Measurements from ENCODE around the gene GTPBP2.

Gene GTPBP2

DNA sequence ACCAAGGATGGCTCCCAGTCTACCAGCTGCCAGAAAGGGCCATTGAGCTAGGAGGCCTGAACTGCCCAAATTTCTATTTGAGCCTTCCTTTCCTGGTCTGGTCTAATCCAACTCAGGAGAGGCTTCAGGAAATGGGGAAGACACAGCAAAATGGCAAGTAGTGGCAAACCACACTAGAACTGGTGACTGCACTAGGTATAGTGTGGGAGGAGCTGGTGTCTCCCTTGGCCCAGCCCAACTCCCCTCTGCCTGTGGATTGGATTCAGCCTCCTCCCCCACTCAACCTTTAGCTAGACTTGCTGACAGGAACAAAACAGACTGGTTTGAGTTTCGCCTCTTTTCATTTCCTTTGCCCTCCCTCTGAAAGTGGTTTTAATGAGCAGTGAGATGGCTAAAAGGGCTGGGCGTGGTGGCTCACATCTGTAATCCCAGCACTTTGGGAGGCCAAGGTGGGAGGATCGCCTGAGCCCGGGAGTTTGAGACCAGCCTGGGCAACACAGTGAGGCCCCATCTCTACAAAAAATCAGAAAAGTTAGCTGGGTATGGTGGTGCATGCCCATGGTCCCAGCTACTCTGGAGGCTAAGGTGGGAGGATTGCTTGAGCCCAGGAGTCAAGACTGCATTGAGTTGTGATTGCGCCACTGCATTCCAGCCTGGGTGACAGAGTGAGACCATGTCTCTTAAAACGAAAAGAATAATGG lies 41.0 kb upstream of the GTPBP2 start (continued):
- TF ChIP-seq PATZ1 (tag by site-specific recombination; IDR thresholded peaks at IDR 0.05) (0 out of 2 replicates have a peak, but pooled peaks have one; percentile 22), KLF8 (tag by site-specific recombination; IDR thresholded peaks at IDR 0.05) (no peak), ZFP69B (tag by site-specific recombination; IDR thresholded peaks at IDR 0.05) (no peak), ZNF76 (tag by site-specific recombination; IDR thresholded peaks at IDR 0.05; ENCODE audit: borderline replicate concordance, low read depth) (no peak), ZBTB1 (tag by site-specific recombination; IDR thresholded peaks at IDR 0.05) (no peak), GLIS2 (tag by site-specific recombination; IDR thresholded peaks at IDR 0.05) (no peak), ZNF223 (tag by site-specific recombination; IDR thresholded peaks at IDR 0.05) (no peak)

GRCh38 chr6:43669050-43669921 lies 40.2 kb upstream of the GTPBP2 start:
- ChIA-PET CTCF (interaction anchor here (0.6 to 7.2 kb wide), 22 partner anchors 9 to 410 kb away, joined by 3 to 101 read pairs (median 4); partner anchors contain the start of genes MRPS18A, RSPH9 and VEGFA), POLR2A (interaction anchor here (0.7 to 4.6 kb wide), 9 partner anchors 14 to 342 kb away, joined by 3 to 36 read pairs (median 3); partner anchors contain the start of genes GTPBP2, MRPS18A and VEGFA)
- no peak overlapping the region; the same call in 1 of the 2 replicates for H3K27ac ChIP-seq (ENCODE audit: extremely low read depth, low read depth, low read length)
- H3K4me3 ChIP-seq (ENCODE audit: low read depth, low read length): no peak overlapping the region
- H3K36me3 ChIP-seq (ENCODE audit: control insufficient read depth in 2 of 2, insufficient read depth in 1 of 2, low read length in 2 of 2): peaks cover 3 to 39% of the 10 kb centered on the region in 2 experiments; a peak in 2 of 3 replicates
- H3K9me3 ChIP-seq (ENCODE audit: control insufficient read depth, insufficient read depth, low read depth, low read length): no peaks in the 10 kb centered on the region
- H3K4me1 ChIP-seq (ENCODE audit: control insufficient read depth, insufficient read depth, low read length): peaks cover 3% of the 10 kb centered on the region; the same call in 1 of the 2 replicates
- TF ChIP-seq ZNF776 (tag by site-specific recombination; IDR thresholded peaks at IDR 0.05; ENCODE audit: borderline replicate concordance) (no peak), ZNF645 (tag by site-specific recombination; IDR thresholded peaks at IDR 0.05) (no peak), ZSCAN30 (tag by site-specific recombination; IDR thresholded peaks at IDR 0.05) (no peak), ZNF18 (tag by site-specific recombination; IDR thresholded peaks at IDR 0.05) (no peak), ZNF48 (tag by site-specific recombination; IDR thresholded peaks at IDR 0.05) (no peak), EGR2 (tag by site-specific recombination; IDR thresholded peaks at IDR 0.05; ENCODE audit: low read depth) (peak; percentile 47), BCL11B (tag by site-specific recombination; IDR thresholded peaks at IDR 0.05; ENCODE audit: low read depth) (no peak), ZFHX2 (tag by site-specific recombination; conservative IDR thresholded peaks at IDR 0.05) (peak; percentile 78)
- TF ChIP-seq, protein P1, sequence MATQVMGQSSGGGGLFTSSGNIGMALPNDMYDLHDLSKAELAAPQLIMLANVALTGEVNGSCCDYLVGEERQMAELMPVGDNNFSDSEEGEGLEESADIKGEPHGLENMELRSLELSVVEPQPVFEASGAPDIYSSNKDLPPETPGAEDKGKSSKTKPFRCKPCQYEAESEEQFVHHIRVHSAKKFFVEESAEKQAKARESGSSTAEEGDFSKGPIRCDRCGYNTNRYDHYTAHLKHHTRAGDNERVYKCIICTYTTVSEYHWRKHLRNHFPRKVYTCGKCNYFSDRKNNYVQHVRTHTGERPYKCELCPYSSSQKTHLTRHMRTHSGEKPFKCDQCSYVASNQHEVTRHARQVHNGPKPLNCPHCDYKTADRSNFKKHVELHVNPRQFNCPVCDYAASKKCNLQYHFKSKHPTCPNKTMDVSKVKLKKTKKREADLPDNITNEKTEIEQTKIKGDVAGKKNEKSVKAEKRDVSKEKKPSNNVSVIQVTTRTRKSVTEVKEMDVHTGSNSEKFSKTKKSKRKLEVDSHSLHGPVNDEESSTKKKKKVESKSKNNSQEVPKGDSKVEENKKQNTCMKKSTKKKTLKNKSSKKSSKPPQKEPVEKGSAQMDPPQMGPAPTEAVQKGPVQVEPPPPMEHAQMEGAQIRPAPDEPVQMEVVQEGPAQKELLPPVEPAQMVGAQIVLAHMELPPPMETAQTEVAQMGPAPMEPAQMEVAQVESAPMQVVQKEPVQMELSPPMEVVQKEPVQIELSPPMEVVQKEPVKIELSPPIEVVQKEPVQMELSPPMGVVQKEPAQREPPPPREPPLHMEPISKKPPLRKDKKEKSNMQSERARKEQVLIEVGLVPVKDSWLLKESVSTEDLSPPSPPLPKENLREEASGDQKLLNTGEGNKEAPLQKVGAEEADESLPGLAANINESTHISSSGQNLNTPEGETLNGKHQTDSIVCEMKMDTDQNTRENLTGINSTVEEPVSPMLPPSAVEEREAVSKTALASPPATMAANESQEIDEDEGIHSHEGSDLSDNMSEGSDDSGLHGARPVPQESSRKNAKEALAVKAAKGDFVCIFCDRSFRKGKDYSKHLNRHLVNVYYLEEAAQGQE (tag by site-specific recombination; IDR thresholded peaks at IDR 0.05): peak; percentile 87
- TF ChIP-seq, protein P2, sequence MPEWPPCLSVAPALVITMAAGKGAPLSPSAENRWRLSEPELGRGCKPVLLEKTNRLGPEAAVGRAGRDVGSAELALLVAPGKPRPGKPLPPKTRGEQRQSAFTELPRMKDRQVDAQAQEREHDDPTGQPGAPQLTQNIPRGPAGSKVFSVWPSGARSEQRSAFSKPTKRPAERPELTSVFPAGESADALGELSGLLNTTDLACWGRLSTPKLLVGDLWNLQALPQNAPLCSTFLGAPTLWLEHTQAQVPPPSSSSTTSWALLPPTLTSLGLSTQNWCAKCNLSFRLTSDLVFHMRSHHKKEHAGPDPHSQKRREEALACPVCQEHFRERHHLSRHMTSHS (tag by site-specific recombination; IDR thresholded peaks at IDR 0.05): no peak
- TF ChIP-seq, protein P3, sequence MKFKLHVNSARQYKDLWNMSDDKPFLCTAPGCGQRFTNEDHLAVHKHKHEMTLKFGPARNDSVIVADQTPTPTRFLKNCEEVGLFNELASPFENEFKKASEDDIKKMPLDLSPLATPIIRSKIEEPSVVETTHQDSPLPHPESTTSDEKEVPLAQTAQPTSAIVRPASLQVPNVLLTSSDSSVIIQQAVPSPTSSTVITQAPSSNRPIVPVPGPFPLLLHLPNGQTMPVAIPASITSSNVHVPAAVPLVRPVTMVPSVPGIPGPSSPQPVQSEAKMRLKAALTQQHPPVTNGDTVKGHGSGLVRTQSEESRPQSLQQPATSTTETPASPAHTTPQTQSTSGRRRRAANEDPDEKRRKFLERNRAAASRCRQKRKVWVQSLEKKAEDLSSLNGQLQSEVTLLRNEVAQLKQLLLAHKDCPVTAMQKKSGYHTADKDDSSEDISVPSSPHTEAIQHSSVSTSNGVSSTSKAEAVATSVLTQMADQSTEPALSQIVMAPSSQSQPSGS (tag by site-specific recombination; IDR thresholded peaks at IDR 0.05; ENCODE audit: low read depth): peak; percentile 66
